Measurements from ENCODE around the gene PSMD3. TPM values are rescaled to one million over a fixed set of nuclear protein-coding genes. Genes with fewer than 3 reads are reported as not detected.

Gene PSMD3
- total RNA-seq, 1 experiment from 2014 or later = 174 TPM

DNA sequence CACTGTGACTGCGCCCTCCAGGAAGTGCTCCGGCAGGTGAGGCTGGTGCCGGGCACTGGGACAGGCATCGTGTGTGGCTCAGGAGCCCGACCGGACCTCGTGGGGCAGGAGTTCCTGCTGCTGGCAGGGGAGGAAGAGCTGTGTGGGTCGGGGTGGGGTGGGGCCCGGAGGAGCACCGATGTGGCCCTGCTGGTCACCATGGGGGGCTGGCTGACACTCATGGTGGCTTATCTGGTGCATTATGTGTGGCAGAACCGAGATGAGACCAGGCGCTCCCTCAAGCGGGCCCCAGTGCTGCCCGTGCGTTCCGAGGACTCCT lies 36.3 kb upstream of the PSMD3 start:
- no peak overlapping the region for H2BK15ac ChIP-seq (ENCODE audit: low read depth, low read length)
- no peak for DNase-seq
- no peak overlapping the region for H3K23ac ChIP-seq (ENCODE audit: insufficient read length, low read depth, low read length)
- no peak overlapping the region for H3K9ac ChIP-seq (ENCODE audit: extremely low read depth, insufficient read length, low read length)
- no CpG with 5 or more reads among the region's 16 CpGs for WGBS (ENCODE audit: extremely low coverage, insufficient read length, low lambda C conversion rate)
- no peaks in the 10 kb centered on the region; the same call in 1 of the 2 replicates for H3K4me1 ChIP-seq (ENCODE audit: insufficient read depth, low read length)
- no peak overlapping the region for H3K4ac ChIP-seq (ENCODE audit: low read depth, low read length)
- Mint-ChIP-seq H3K4me1 (peaks cover 7 to 24% of the 10 kb centered on the region in 2 experiments), H3K27me3 (ENCODE audit: low read depth) (peaks cover 11% of the 10 kb centered on the region), H3K9me3 (no peaks in the 10 kb centered on the region), H3K27ac (peak overlapping the region in 1 of 3 experiments; percentile 72; a peak in 1 of 7 replicates), H3K4me3 (no peak overlapping the region), H3K36me3 (ENCODE audit: insufficient read depth in 1 of 3, low read depth in 3 of 3) (no peaks in the 10 kb centered on the region)
- TF ChIP-seq, protein P1, sequence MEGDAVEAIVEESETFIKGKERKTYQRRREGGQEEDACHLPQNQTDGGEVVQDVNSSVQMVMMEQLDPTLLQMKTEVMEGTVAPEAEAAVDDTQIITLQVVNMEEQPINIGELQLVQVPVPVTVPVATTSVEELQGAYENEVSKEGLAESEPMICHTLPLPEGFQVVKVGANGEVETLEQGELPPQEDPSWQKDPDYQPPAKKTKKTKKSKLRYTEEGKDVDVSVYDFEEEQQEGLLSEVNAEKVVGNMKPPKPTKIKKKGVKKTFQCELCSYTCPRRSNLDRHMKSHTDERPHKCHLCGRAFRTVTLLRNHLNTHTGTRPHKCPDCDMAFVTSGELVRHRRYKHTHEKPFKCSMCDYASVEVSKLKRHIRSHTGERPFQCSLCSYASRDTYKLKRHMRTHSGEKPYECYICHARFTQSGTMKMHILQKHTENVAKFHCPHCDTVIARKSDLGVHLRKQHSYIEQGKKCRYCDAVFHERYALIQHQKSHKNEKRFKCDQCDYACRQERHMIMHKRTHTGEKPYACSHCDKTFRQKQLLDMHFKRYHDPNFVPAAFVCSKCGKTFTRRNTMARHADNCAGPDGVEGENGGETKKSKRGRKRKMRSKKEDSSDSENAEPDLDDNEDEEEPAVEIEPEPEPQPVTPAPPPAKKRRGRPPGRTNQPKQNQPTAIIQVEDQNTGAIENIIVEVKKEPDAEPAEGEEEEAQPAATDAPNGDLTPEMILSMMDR (conservative IDR thresholded peaks at IDR 0.05) = no peak
- H4K91ac ChIP-seq (ENCODE audit: insufficient read length, low read depth, low read length) = no peak overlapping the region
- H2AK5ac ChIP-seq (ENCODE audit: insufficient read length, low read length) = no peak overlapping the region
- H3K14ac ChIP-seq (ENCODE audit: insufficient read depth, low read length) = no peak overlapping the region
- no peak overlapping the region for H3K18ac ChIP-seq (ENCODE audit: insufficient read length, low read depth, low read length)
- no peak overlapping the region for H3K4me2 ChIP-seq (ENCODE audit: insufficient read depth, insufficient read length, low read length)
- H2BK120ac ChIP-seq (ENCODE audit: low read depth, low read length, poor library complexity, severe bottlenecking) = no peak overlapping the region
- H4K20me1 ChIP-seq (ENCODE audit: control insufficient read depth, insufficient read depth, insufficient read length) = no peaks in the 10 kb centered on the region
- H3K56ac ChIP-seq (ENCODE audit: insufficient read length, low read depth, low read length) = no peak overlapping the region
- no peaks in the 10 kb centered on the region for H3K79me2 ChIP-seq (ENCODE audit: insufficient read depth, low read length)
- H3T11ph ChIP-seq (ENCODE audit: low read length) = no peak overlapping the region
- no peak overlapping the region for H4K8ac ChIP-seq (replicated peaks; ENCODE audit: insufficient read length, low read depth, low read length)
- no peak overlapping the region for H3K27ac ChIP-seq (ENCODE audit: insufficient read length, low read depth, low read length)
- no peaks in the 10 kb centered on the region for H3K27me3 ChIP-seq (ENCODE audit: insufficient read depth, low read length)
- H2BK5ac ChIP-seq (ENCODE audit: insufficient read length, low read length) = no peak overlapping the region
- H3K79me1 ChIP-seq (ENCODE audit: insufficient read depth, low read depth, low read length, poor library complexity, severe bottlenecking) = no peaks in the 10 kb centered on the region
- no peak overlapping the region for H2AFZ ChIP-seq (ENCODE audit: low read length)
- no peak overlapping the region for H4K5ac ChIP-seq (ENCODE audit: insufficient read length, low read depth, low read length)
- H2BK12ac ChIP-seq (ENCODE audit: insufficient read length, low read depth, low read length) = no peak overlapping the region
- no peak overlapping the region for H2BK20ac ChIP-seq (ENCODE audit: low read depth, low read length, poor library complexity, severe bottlenecking)
- H3K23me2 ChIP-seq (ENCODE audit: insufficient read length, low read depth, low read length, poor library complexity, severe bottlenecking) = no peaks in the 10 kb centered on the region
- no peaks in the 10 kb centered on the region for H3K9me3 ChIP-seq (ENCODE audit: control insufficient read depth, low read depth, low read length)
